ENCODE data around the gene SPATA31E1.
"Not testable (repeated sequence)": the region's sequence is repeated elsewhere in the genome, so short reads cannot be mapped to it uniquely, and the experiment has no call there.

SPATA31E1 gene

DNA sequence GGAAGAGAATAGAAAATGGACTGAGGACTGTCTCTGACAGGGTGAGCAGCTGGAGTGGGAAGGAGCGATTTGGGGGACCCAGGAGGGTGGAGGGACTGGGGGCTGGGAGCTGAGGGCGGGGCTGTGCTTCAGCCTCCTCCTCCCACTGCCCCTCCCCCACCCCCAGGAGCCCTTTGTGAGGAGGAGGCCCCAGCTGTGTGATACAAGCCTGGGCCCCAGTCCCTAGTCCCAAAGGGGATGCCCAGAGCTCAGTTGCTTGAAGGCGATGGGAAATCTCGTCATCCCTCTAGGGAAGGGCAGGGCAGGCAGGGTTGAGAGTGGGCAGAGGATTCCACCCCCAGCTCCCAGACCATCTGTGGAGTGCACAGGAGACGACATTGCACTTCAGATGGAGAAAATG, at the start of gene SPATA31E1:
Gene SPATA31E1, plus strand, starts transcription at position 251 of the 400 bp plus-strand sequence. Its CDS starts 15 bp downstream, at position 266.
- DNase-seq (ENCODE audit: low read depth, low spot score) = no peak

DNA sequence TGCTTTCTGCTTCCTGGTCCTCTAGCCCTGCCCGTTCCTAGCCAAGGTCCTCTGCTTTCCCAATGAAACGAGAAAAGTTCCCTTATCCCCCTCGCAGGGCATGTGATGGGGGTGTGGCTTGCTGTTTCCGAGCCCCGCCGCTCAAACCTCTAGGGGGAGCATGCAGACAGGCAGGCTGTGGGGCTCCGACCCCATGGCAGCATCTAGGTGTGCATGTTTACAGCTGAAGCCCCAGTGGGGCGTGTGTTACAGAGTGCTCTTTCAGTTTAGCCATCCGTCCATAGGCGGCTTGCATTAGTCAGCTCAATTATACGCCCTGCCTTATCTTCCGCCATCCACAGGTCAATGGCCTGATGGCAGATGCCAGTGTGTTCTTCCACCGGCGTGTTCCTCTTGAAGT, 48.3 kb upstream of the SPATA31E1 start:
- no peak for DNase-seq (ENCODE audit: low read depth, low spot score)

DNA sequence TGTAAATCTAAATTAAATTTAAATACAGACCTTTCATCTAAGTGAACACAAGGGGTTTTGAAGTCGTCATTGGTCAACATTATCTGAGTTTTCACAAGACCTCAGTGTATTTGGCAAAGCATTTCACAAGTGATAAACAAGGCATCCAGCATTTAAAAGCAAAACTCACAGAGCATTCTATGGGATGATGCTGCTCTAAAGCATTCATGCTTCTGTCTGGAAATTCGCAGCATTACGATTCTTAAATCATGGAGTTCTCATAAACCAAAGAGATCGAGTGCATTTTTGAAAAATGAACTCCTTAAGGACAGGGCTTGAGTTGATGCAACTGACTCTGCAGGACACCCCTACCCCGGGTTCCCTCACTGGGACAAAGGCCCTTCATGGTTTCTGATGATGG, 46.1 kb upstream of the SPATA31E1 start:
- DNase-seq (ENCODE audit: low read depth, low spot score) = no peak

DNA sequence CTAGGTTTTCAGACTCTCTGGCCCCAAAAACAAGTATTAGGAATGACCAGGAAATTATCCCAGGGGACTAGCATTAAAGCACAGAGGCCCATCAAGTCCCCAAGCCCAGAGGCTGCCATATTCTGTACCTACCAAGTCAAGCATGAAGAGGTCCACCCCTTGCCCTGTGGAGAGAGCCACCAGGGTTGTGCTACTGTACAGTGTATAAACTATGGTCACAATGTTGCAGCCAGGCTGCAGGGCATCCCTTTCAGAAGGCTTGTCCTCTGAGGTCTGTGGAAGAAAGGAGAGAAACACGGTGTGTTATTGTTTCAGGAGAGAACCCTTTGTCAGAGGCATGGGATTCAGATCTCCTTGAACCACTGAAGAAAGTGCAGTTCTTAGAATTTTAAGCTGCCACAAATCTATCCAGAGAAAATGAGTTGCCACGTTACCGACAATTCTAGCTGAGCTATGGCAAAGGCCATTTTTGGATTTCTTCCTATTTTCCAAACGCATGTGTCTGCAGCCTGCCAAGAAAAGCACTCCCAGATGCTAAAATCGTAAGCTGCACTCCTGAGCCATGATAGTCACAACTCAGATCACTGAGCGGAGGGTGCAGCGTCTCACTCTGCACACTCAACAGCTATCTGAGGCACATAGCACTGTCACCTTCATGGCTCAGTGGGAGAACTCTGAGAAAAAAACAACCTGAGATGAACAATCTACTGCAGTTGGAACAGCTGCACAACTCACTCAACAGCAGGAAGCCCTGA, 45.5 kb upstream of the SPATA31E1 start:
- no peak for DNase-seq (ENCODE audit: low read depth, low spot score)

DNA sequence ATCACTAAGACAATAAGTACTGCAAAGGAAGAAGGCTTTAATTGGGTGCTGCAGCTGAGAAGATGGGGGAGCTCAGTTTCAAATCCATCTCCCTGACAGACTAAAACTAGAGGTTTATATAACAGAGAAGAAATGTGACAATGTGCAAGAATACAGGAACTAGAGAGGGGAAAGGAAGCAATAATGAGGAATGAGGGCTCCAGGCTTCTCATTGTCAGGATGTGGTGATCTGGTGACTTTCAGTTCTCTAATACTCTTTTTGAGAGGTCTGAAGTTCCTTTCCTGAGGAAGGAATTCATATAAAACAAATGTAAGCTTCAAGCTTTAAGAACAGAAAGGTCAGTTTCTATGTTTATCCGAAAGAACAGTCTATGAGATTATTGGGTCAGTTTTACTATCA, 42.5 kb upstream of the SPATA31E1 start:
- DNase-seq (ENCODE audit: low read depth, low spot score) = no peak

DNA sequence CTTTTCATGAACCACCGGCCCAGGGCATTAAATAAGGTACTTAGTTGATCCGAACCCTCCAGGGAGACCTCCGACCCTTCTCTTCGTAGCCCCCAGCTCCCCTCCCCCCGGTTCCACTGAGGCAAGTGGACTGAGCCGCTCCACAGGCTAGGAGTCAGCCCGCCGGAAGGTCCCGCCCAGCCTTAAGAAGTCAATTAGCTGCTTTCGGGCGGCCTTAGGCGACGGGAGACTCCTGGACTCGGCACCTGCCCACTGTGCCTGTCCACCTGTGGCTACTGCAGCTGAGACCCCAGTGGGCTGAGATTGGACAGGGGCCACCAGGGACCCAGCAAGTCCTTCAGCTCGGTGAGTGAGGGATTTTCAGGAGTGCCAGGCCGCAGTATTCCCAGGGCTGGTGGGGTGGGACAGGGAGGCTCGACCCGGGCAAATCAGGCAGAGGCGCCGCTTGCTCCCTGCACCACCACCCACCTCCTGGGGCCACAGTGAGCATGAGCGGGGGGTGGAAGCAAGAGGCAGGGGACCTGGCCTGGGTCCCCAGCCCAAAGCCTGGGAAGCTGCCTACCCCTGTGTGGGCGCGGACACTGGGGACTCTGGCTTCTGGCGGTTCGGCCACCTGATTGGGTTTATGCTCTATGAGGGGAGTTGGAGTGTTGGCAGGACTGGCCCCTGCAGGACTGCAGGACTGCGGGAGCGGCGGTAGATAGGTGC, 39.6 kb upstream of the SPATA31E1 start:
- DNase-seq (ENCODE audit: low read depth, low spot score) = no peak

DNA sequence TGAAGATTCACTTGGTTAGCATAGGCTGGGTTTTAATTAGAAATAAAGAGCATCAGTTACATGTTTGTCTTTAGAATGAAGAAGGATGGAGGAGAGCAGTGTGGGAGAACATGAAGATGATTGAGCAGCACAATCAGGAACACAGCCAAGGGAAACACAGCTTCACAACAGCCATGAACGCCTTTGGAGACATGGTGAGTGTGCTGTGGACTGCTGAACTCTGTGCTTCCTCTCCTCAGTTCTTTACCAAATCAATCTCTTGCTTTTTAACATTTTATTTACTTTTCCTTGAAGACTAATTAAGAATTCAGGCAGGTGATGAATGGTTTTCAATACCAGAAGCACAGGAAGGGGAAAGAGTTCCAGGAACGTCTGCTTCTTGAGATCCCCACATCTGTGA, 38.2 kb upstream of the SPATA31E1 start:
- no peak for DNase-seq (ENCODE audit: low read depth, low spot score)

DNA sequence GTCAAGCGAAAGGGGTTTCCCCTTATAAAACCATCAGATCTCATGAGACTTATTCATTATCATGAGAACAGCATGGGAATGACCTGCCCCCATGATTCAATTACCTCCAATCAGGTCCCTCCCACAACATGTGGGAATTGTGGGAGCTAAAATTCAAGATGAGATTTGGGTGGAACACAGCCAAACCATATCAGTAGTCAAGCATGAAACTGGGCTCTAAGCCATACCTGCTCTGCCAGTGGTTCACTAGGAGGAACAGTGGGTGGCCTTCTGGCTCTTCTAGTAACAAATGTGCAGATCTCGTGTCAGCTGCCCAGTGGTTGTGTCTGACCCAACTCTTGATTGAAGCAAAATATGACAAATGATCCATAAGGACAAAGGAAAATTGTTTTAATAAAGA, 34.9 kb upstream of the SPATA31E1 start:
- DNase-seq (ENCODE audit: low read depth, low spot score) = not testable (repeated sequence)

DNA sequence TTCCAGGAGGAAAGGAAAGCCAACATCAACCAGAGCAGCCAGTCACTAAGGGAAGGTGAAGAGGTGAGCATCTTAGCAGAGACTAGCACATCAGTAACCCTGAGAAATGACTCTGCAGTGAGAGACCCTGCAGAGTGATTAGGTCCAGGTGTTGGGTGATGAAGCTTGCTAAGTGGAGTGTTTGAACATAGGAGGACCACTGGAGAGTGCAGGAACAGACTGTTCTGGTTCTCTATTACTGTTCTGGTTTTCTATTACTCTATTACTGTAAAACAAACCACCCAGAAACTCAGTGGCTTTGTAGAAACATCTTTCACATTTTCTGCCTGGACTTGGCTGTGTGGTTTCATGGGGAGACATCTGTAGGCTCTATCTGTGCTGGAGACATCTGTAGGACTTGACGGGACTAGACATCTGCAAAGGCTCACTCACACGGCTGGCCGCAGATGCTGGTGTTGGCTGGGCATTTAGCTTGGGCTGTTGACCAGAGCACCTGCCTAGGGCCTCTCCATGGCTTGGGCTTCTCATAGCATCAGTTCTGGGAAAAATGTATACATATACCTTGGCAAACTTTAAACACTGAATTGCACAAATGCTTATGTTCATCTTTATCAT, 33.4 kb upstream of the SPATA31E1 start:
- DNase-seq (ENCODE audit: low read depth, low spot score) = no peak

DNA sequence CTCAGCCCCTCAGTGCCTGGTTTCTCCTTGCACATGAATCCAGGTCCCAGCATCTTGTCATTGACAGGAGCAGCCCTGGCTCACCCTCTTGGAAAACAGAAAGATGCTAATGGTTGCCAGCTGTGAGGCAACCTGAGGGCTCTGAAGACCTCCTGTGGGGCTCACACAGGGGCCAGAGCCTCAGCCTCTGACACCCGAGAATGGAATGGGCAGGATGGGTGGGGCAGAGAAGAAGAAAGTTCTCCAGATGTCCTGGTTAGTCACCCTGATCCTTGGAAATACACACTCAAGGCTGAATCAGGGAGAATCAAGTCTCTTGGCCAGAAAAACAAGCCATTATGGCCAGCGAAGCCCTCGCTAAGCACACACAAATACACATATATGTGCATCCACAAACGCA, 32.3 kb upstream of the SPATA31E1 start:
- no peak for DNase-seq (ENCODE audit: low read depth, low spot score)

DNA sequence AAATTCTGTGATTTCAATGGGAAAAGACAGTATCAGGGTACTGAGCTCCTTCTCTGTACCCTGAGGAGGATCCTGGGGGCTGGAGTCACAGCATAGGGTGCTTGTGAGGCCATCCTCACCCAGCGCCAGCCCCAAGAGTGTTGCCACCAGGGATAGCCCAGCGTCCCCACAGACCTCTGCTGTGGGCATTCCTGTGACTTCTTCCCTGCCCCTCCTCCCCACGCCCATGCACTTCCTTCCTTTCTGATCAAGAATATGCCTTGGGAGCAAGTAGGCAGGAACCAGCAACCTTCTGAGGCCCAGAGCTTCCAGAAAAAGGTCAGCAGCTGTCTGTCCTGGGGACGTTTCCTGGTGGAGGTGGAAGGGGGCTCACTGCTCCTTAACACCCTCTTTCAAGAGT, 31.5 kb upstream of the SPATA31E1 start:
- DNase-seq (ENCODE audit: low read depth, low spot score) = not testable (repeated sequence)

DNA sequence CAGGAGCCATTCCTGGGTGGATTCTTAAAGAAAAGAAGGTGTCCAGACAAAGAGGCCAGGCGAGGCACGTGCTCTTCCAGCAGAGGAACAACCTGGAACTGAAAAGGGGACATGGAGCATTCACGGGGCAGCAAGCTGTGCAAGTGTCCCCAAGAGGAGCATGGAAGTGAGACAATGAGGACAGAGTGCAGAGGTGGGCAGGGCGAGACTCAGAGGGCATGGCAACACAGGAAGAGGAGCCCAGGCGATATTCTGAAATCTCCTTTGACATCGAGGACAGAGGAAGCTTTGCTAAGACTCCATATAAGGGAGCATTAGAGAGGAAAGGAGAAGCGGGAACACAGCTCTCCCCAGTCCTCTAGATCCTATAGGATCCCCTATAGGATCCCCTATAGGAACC, 29.4 kb upstream of the SPATA31E1 start:
- no peak for DNase-seq (ENCODE audit: low read depth, low spot score)

DNA sequence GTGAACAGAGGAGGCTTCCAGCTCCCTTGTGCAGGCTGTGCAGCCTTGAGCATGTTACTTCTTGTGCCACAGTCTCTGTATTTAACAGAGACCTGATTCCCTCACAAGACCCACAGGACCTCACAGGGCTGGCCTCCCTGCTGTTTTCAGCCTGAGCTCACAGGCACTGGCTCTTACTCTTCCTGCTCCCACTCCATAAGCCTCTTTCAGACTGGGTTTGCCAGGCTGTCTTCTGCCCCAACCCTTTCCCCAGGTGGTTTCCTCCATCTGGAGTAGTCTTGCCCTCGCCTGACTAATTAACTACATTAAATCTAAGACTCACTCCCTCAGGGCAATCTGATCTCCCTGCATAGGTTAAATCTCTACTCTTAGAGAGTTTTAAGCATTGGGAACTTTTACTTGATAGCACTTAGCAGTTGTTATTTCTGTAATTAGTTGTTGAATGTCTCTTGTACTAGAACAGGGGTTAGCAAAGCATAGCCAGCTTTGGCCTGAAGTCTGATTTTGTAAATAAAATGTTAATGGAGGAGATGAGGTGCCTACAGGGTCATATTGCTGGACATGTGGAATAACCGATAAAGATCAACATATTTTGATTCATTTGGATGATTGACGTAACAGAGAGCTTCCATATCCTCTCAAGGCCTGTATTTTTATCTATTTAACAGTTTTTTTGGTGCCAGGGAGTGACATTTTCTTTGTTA, 28.6 kb upstream of the SPATA31E1 start:
- no peak for DNase-seq (ENCODE audit: low read depth, low spot score)

DNA sequence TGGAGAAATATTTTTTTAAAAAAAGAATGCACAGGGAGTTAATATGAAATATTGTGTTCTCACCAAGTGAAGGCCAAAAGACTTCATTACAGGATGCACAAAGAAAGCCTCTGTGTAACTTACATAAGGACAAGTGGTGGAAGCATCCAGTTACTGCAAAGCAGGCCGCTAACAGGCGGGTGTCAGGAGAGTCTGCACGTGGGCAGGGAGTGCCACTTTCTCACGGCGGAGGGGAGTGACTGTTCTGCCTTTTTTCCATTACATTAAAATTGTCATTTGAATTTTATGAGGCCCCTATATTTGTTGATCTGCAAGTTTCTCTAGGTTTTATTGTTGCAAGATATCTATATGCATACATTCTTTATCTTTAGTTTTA, 28.1 kb upstream of the SPATA31E1 start:
- no peak for DNase-seq (ENCODE audit: low read depth, low spot score)

DNA sequence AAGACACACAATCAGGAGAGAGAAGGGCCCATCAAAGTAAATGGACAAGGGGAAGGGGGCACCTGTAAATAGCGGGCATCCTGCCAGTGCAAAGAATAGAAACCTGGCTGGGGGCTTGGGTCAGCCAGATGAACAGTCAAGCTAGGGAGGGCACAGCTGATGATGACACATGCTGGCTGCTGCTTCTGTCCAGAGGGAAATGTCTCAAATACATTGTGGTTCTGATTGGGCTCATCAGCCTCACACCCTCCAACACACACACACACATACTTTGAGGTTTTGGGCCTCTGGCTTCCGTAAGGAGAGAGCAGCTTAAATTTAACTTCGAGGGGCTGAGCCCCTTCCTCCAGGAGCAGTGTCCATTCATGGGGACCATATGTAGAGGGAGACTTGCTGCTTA, 27.6 kb upstream of the SPATA31E1 start:
- no peak for DNase-seq (ENCODE audit: low read depth, low spot score)

DNA sequence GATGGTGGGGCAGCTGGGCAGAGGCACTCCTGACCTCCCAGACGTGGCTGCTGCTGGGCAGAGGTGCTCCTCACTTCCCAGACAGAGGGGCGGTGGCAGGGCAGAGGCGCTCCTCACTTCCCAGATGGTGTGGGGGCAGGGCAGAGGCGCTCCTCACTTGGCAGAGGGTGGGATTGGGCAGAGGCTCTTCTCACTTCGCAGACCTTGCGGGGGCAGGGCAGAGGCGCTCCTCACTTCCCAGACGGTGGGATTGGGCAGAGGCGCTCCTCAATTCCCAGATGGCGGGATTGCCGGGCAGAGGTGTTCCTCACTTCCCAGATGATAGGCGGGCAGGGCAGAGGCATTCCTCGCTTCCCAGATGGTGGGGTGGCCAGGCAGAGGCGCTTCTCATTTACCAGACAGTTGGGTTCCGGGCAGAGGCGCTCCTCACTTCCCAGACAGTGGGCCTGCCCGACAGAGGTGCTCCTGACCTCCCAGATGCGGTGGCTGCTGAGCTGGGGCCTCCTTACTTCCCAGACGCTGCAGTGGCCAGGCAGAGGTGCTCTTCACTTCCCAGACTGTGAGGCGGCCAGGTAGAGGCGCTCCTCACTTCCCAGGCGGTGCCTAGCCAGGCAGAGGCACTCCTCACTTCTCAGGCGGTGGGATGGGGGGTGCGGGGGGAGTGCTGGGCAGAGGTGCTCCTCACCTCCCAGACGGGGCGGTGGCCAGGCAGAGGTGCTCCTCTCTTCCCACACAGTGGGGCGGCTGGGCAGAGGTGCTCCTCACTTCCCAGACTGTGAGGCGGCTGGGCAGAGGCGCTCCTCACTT, 25.3 kb upstream of the SPATA31E1 start:
- no peak for DNase-seq (ENCODE audit: low read depth, low spot score)

DNA sequence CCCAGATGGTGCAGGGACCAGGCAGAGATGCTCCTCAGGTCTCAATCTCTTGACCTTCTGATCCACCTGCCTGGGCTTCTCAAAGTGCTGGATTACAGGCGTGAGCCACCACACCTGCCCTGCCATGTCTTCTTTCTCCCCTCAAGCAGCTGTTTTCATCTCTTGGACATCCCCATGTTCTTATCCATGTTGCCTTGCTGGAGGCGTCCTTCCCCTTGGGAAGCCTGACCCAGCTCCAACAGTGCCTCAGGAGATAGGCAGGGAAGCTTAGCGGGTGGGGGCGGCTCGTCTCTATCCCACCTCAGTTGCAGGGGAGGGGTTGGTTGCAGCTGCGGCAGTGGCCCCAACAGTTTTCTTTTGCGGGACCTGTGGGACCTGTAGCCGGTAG, 24.7 kb upstream of the SPATA31E1 start:
- DNase-seq (ENCODE audit: low read depth, low spot score) = no peak

DNA sequence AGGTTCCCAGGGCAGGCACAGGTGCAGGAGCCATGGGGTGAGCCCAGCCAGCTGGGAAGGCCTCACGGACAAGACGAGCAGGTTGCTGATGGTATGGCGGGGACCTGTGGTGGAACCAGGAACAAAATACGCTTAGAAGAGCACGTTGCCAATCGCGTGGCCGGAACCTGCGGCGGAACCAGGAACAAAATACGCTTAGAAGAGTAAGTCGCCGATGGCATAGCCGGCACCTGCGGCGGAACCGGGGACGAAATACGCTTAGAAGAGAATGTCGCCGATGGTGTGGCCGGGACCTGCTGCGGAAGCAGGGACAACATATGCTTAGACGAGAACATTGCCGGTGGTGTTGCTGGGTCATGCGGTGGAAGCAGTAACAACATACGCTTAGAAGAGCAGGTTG, 23.5 kb upstream of the SPATA31E1 start:
- DNase-seq (ENCODE audit: low read depth, low spot score) = no peak

DNA sequence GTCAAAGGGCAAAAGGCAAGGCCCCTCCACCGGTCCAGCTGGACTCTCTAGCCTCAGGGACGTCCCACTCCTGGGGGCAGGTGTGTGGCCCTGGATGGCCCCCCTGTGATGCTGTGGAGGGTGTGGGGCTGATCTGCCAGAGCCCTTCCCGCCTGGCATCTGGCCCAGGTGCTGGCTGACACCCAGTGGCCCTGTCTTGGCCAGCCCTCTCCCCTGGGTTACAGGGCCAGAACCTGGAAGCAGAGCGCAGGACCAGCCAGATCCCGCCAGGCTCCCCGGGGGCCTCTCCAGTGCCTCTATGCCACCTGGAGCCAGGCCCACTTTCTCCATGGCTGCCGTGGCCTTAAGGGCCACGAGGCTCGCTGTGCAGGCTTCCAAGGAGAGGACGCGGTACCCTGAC, 22.9 kb upstream of the SPATA31E1 start:
- DNase-seq (ENCODE audit: low read depth, low spot score) = no peak

DNA sequence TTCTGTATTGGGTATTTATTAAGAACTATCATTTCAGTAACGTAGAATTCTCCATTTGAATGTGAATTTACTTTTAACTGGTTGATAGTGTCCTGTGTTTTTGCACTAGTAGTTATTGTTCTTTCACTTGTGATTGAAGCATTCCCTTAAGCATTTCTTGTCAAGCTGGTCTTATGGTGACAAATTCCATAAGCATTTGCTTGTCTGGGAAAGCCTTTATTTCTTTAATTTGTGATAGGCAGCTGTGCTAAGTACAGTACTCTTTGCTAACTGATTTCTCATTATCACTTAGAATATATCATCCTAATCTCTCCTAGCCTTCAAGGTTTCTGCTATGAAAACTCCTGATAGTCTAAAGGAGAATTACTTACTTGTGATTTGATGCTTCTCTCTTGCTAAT, 21.3 kb upstream of the SPATA31E1 start:
- DNase-seq (ENCODE audit: low read depth, low spot score) = no peak

DNA sequence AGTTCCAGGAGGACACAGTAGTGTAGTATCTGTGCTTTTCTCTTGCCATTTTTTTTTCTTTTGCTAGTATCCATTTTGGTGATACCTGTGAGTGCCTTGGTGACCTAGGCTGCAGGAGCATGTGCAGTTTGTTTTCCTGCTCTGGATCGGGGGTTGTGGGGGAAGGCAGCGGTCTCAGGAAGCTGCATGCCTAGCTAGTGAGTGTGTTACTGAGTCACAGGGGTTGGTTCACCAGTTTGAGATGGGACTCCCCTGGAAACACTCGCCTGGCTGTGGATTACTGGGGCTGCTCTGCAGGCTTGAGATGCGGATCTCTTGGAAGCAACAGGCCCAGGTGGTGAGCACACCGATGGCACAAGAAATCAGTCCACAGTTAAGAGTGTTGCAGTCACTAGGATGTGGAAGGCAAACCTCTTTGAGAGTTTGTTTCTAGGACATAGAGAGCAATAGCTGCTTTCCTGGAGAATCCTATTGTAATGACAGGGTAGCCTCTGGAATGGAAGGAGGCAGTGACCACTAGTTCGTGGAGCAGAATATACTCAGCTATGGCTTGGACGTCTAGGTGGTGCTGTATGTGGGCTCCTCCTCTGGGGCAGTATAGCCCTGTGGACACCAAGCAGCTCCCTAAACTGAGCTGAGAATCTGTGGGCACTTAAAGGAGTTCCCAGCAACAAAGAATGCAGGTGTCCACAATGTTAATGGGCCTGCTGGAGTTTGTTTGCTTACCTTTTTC, 20.0 kb upstream of the SPATA31E1 start:
- no peak for DNase-seq (ENCODE audit: low read depth, low spot score)
